Ovary (tissue), 3 donors: ENCODE measurements around the gene RBPJ.

ENCODE experiments used
- EP300 ChIP-seq: sonication (generic); formaldehyde crosslinking; IDR thresholded peaks from one replicate; pipeline ENCODE4 v1.6.1; 2017; ENCODE audit warnings: antibody characterized with exemption
- POLR2A ChIP-seq: fragments of 450-650 bp; IDR thresholded peaks from one replicate; pipeline ENCODE4 v1.6.1; 2017; ENCODE audit warnings: antibody characterized with exemption, mild to moderate bottlenecking, moderate library complexity
- TF ChIP-seq, protein P1 (sequence below), 3 donors: fragments of 450-650 bp in 2 of 3; fragments of 200-600 bp in 1 of 3; IDR thresholded peaks; one replicate each; pipeline versions ENCODE4 v1.5.1 to v1.8.0; 2016 to 2022; ENCODE audit warnings: antibody characterized with exemption in 3 of 3, mild to moderate bottlenecking in 1 of 3
- donor health status: DM: no; HTN: no; CAD: no.

DNA sequence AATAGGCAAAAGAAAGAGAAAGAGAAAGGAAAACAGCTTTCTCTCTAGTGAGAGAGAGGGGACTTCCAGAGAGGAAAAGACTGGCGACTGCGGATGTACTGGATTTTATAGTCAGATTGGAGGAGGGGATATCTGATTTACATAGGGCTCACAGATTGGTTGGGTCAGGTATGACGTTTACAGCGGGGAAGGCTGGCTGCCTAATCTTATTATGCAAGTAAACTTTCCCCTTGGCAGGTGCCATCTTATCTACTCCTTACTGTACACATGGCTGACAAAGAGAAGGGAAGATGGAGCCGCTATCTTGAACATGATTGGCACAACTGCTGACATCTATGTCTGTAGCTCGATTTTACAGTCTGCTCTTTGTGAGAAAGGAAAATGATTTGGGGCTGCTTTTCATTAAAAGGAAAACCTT lies 25.4 kb downstream of the RBPJ start:
- TF ChIP-seq POLR2A: no peak
- TF ChIP-seq, protein P1, sequence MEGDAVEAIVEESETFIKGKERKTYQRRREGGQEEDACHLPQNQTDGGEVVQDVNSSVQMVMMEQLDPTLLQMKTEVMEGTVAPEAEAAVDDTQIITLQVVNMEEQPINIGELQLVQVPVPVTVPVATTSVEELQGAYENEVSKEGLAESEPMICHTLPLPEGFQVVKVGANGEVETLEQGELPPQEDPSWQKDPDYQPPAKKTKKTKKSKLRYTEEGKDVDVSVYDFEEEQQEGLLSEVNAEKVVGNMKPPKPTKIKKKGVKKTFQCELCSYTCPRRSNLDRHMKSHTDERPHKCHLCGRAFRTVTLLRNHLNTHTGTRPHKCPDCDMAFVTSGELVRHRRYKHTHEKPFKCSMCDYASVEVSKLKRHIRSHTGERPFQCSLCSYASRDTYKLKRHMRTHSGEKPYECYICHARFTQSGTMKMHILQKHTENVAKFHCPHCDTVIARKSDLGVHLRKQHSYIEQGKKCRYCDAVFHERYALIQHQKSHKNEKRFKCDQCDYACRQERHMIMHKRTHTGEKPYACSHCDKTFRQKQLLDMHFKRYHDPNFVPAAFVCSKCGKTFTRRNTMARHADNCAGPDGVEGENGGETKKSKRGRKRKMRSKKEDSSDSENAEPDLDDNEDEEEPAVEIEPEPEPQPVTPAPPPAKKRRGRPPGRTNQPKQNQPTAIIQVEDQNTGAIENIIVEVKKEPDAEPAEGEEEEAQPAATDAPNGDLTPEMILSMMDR (IDR thresholded peaks at IDR 0.05): no peak
- no peak for TF ChIP-seq EP300
